Testis (tissue), 3 donors: ENCODE data around the gene TSPAN19. TPM values are rescaled to one million over a fixed set of nuclear protein-coding genes. Genes with fewer than 3 reads are reported as not detected.

Experiments used
- DNase-seq: peaks from one replicate; pipeline ENCODE4 v3.0.0-alpha.2; 2019
- H3K27ac ChIP-seq, 2 donors: fragments of 200-600 bp; sonication (generic); one replicate each; pipeline ENCODE4 v1.5.1; 2019
- H3K27me3 ChIP-seq: fragments of 200-600 bp; sonication (generic); one replicate; pipeline ENCODE4 v1.5.1; 2019
- H3K36me3 ChIP-seq: fragments of 200-600 bp; sonication (generic); one replicate; pipeline ENCODE4 v1.5.1; 2017; ENCODE audit warnings: low read depth; ENCODE audit errors: missing control alignments
- H3K4me1 ChIP-seq: fragments of 200-600 bp; sonication (generic); one replicate; pipeline ENCODE4 v1.5.1; 2019
- H3K4me3 ChIP-seq, 2 donors: fragments of 200-600 bp; sonication (generic); one replicate each; pipeline ENCODE4 v1.5.1; 2017 to 2019
- H3K9me3 ChIP-seq: fragments of 200-600 bp; sonication (generic); one replicate; pipeline ENCODE4 v1.5.1; 2017
- POLR2A ChIP-seq: fragments of 450-650 bp; IDR thresholded peaks from one replicate; pipeline ENCODE4 v1.6.1; 2017; ENCODE audit warnings: antibody characterized with exemption, mild to moderate bottlenecking, moderate library complexity
- WGBS, 2 donors: methylation state at CpG; one replicate each; pipeline ENCODE4 v1.1.5; 2018; 5-methylcytosine and 5-hydroxymethylcytosine counted together
- intact Hi-C: fragments of 100-400 bp; cut with DNase I; formaldehyde crosslinking; loops from one replicate; pipeline ENCODE4 v1.15.1; 2023; ENCODE audit warnings: low total_unique reads
- polyA plus RNA-seq: library from polyadenylated mRNA; stranded (reverse); fragments of 350-450 nt; fragmentation: Illumina TruSeq; extraction: RNeasy Lipid Tissue Mini Kit (QIAGEN cat#74804); gene quantifications from one replicate; pipeline ENCODE4 v1.2.3, GENCODE V29; 2014; ENCODE audit warnings: low read depth, low replicate concordance; ENCODE audit not compliant: insufficient read depth
- total RNA-seq, 2 donors: library from RNA; depleted of rRNA; stranded (reverse); fragments of >200 nt; gene quantifications; one replicate each; pipeline ENCODE4 v1.2.3, GENCODE V29; 2016
- TF ChIP-seq, protein P1 (sequence below), 3 experiments: fragments of 450-650 bp in 2 of 3; fragments of 200-600 bp in 1 of 3; sonication (generic) in 1 of 3; IDR thresholded peaks; one replicate each; pipeline ENCODE4 v1.5.1; 2016 to 2019; ENCODE audit warnings: antibody characterized with exemption in 3 of 3, mild to moderate bottlenecking in 2 of 3, moderate library complexity in 1 of 3

TSPAN19 gene
- total and polyA plus RNA-seq, 3 donors from 2014 or later, result 1.8 to 7.5 (median 2.4) TPM

DNA sequence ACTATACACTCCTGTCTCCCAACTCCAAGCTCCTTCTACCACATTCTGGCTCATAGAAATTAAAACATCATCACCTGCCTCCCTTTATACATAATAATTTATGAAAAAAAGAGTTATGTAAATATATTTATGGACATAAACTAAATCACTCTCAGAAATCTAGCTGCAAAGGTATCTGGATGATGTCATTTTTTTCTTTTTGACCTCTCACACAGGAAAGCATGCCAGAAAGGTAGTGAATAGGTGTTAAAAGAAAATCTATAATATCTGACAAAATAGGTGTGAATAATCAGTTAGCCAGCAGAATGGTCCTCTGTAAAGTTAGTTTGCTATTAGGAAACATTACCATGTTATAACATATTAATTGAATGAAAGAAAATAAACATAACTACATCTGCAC, 7.8 kb upstream of the TSPAN19 start:
- H3K36me3 ChIP-seq, result no peaks in the 10 kb centered on the region
- no peak overlapping the region for H3K27ac ChIP-seq
- no peak for DNase-seq
- intact Hi-C loops, result no loop called here
- no peaks in the 10 kb centered on the region for H3K4me1 ChIP-seq
- H3K4me3 ChIP-seq, result no peak overlapping the region
- TF ChIP-seq POLR2A, result no peak
- TF ChIP-seq, protein P1, sequence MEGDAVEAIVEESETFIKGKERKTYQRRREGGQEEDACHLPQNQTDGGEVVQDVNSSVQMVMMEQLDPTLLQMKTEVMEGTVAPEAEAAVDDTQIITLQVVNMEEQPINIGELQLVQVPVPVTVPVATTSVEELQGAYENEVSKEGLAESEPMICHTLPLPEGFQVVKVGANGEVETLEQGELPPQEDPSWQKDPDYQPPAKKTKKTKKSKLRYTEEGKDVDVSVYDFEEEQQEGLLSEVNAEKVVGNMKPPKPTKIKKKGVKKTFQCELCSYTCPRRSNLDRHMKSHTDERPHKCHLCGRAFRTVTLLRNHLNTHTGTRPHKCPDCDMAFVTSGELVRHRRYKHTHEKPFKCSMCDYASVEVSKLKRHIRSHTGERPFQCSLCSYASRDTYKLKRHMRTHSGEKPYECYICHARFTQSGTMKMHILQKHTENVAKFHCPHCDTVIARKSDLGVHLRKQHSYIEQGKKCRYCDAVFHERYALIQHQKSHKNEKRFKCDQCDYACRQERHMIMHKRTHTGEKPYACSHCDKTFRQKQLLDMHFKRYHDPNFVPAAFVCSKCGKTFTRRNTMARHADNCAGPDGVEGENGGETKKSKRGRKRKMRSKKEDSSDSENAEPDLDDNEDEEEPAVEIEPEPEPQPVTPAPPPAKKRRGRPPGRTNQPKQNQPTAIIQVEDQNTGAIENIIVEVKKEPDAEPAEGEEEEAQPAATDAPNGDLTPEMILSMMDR (IDR thresholded peaks at IDR 0.05), result no peak
- no peaks in the 10 kb centered on the region for H3K9me3 ChIP-seq
- no peaks in the 10 kb centered on the region for H3K27me3 ChIP-seq

DNA sequence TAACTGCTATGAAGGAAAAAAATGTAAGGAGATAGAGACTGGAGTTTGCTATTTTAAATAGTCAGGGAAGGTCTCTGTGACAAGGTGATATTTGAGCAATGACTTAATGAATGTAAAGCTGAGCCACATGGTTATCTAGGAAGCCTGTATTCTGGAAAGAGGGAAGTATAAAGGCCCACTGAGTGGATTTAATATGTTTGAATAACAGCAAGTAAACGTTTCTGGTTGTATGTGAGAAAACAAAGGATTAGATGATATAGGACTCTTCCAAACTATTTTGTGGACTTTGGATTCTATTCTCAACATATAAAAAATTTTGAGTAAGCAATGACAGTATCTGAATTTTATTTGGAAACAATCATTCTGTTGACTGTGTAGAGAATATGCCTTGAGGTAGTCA, 5.3 kb upstream of the TSPAN19 start:
- no peaks in the 10 kb centered on the region for H3K27me3 ChIP-seq
- intact Hi-C loops, result no loop called here
- no peak overlapping the region for H3K4me3 ChIP-seq
- H3K36me3 ChIP-seq, result no peaks in the 10 kb centered on the region
- DNase-seq, result no peak
- TF ChIP-seq, protein P1 (IDR thresholded peaks at IDR 0.05), result no peak
- TF ChIP-seq POLR2A, result no peak
- no peaks in the 10 kb centered on the region for H3K4me1 ChIP-seq
- H3K9me3 ChIP-seq, result no peaks in the 10 kb centered on the region
- no peak overlapping the region for H3K27ac ChIP-seq
- 43 to 61% methylated on average over 1 of the region's 1 CpG for WGBS, 2 donors

DNA sequence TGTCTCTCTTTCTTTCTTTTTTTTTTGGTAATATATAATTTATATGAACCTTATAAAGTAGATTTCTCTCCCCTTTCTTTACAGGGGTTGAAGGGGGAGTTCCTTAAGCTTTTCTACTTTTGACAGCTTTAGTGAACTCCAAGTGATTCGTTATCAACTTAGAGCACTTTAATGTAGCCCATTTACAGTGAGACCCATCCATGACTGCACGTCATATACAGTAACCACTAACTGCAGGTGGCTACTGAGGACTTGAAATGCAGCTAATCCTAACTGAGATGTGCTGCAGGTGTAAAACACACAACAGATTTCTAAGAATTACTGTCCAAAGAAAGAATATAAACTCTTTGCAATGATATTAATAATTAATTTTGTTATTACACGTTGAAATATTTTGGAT, 656 bp upstream of the TSPAN19 start:
- no peak for DNase-seq
- Histone ChIP-seq H3K27me3 (no peaks in the 10 kb centered on the region), H3K27ac (no peak overlapping the region), H3K9me3 (no peaks in the 10 kb centered on the region), H3K4me3 (peak overlapping the region; percentile 60), H3K4me1 (no peaks in the 10 kb centered on the region), H3K36me3 (no peaks in the 10 kb centered on the region)
- intact Hi-C loops, result no loop called here
- WGBS, 2 donors, result 11 to 15% methylated on average over 3 of the region's 3 CpGs
- TF ChIP-seq POLR2A, result no peak
- TF ChIP-seq, protein P1 (IDR thresholded peaks at IDR 0.05), result no peak

DNA sequence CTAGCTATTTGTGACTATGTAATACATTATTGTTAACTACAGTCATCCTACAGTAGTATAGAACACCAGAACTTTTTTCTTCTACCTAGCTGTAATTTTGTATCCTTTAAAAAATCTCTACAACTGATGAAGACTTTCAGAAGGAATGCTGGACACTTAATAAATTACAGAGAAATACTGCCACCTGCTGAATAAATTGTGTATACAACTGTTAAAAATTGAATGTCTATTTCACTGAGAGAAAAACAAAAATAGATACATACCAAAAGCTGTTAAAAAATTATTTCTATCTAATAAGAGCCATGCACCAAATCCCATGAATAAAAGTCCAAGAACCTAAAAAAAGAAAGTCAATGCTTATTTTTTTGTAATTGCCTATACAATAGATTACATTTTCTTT, 6.6 kb downstream of the TSPAN19 start:
- no peak for DNase-seq
- no peak for TF ChIP-seq POLR2A
- TF ChIP-seq, protein P1 (IDR thresholded peaks at IDR 0.05), result peak in 2 of 3 experiments; percentile 36 to 63
- Histone ChIP-seq H3K4me3 (no peak overlapping the region), H3K9me3 (no peaks in the 10 kb centered on the region), H3K4me1 (no peaks in the 10 kb centered on the region), H3K27ac (no peak overlapping the region), H3K27me3 (no peaks in the 10 kb centered on the region), H3K36me3 (no peaks in the 10 kb centered on the region)
- intact Hi-C loops, result loop anchor here (10.0 kb wide), 1 partner anchor 155 kb away; no protein-coding TSS in a partner anchor

DNA sequence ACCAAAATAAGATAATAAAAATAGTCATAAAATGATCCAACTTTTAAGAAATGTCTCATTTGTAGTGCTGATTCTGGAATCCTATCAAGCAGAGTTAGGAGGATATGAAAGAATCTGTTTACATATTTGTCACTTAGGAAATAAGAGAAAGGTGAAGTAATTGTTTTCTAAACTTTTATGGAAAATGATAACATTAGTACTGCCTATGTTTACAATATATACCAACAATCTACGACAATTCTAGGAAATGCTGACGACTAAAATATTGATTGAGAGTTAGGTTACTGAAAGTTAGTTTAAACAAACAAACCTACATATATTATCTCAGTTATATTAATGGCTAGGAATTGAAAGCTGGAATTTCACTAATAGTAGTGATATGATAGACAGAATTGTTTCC, 18.0 kb downstream of the TSPAN19 start:
- 84 to 90% methylated on average over 2 of the region's 2 CpGs for WGBS, 2 donors
- H3K4me1 ChIP-seq, result no peaks in the 10 kb centered on the region
- no peaks in the 10 kb centered on the region for H3K27me3 ChIP-seq
- no peak overlapping the region for H3K4me3 ChIP-seq
- no peaks in the 10 kb centered on the region for H3K9me3 ChIP-seq
- no peaks in the 10 kb centered on the region for H3K36me3 ChIP-seq
- DNase-seq, result no peak
- TF ChIP-seq, protein P1 (IDR thresholded peaks at IDR 0.05), result no peak
- no peak overlapping the region for H3K27ac ChIP-seq
- intact Hi-C loops, result no loop called here
